Lung (tissue), 12 donors: Measurements from ENCODE around the gene PRPS1L1. TPM values are rescaled to one million over a fixed set of nuclear protein-coding genes. Genes with fewer than 3 reads are reported as not detected.

ENCODE experiments used
- ATAC-seq: fragments of 200-7000 bp; cut with Tn5 transposase; one replicate; pipeline ENCODE4 v1.9.1; 2020; ENCODE audit warnings: moderate number of reproducible peaks; ENCODE audit not compliant: insufficient read depth, low FRiP score
- DNase-seq, 3 donors: peaks; one replicate each; pipeline ENCODE4 v3.0.0-alpha.2; 2013 to 2017
- H3K27ac ChIP-seq, 2 donors: one replicate each; pipeline ENCODE4 v1.5.1; 2013; ENCODE audit warnings: mild to moderate bottlenecking in 2 of 2, moderate library complexity in 2 of 2, control low read depth in 1 of 2, inconsistent platforms in 1 of 2, low read depth in 1 of 2, low read length in 1 of 2
- H3K27me3 ChIP-seq, 3 donors: one replicate each; pipeline ENCODE4 v1.5.1; 2013; ENCODE audit warnings: low read length in 2 of 3; ENCODE audit not compliant: control insufficient read depth in 3 of 3, insufficient read depth in 3 of 3
- H3K36me3 ChIP-seq, 4 donors: one replicate each; pipeline ENCODE4 v1.5.1; 2013; ENCODE audit warnings: low read length in 4 of 4, mild to moderate bottlenecking in 1 of 4, moderate library complexity in 1 of 4; ENCODE audit not compliant: control insufficient read depth in 4 of 4, insufficient read depth in 4 of 4
- H3K4me1 ChIP-seq, 5 donors: one replicate each; pipeline ENCODE4 v1.5.1; 2013; ENCODE audit warnings: low read length in 5 of 5, mild to moderate bottlenecking in 2 of 5, moderate library complexity in 1 of 5; ENCODE audit not compliant: control insufficient read depth in 5 of 5, insufficient read depth in 5 of 5
- H3K4me3 ChIP-seq: one replicate; pipeline ENCODE4 v1.5.1; 2013; ENCODE audit warnings: mild to moderate bottlenecking, control low read depth, moderate library complexity
- H3K9ac ChIP-seq, 2 donors: one replicate each; pipeline ENCODE4 v1.5.1; 2013; ENCODE audit warnings: low read length in 2 of 2, control low read depth in 1 of 2; ENCODE audit not compliant: insufficient read depth in 1 of 2
- H3K9me3 ChIP-seq, 4 donors: one replicate each; pipeline ENCODE4 v1.5.1; 2013; ENCODE audit warnings: low read length in 3 of 4, mild to moderate bottlenecking in 1 of 4, moderate library complexity in 1 of 4; ENCODE audit not compliant: control insufficient read depth in 4 of 4, insufficient read depth in 3 of 4
- WGBS, 2 donors: extraction: QIAGEN DNeasy Blood & Tissue Kit; methylation state at CpG; one replicate each; pipeline ENCODE4 v1.1.7; 2013; 5-methylcytosine and 5-hydroxymethylcytosine counted together
- polyA plus RNA-seq, 2 donors: library from polyadenylated mRNA; stranded (reverse); fragments of 200-250 nt; gene quantifications; one replicate each; pipeline ENCODE4 v1.2.1, GENCODE V29; 2013
- total RNA-seq, 2 donors: library from RNA; depleted of rRNA in 1 of 2; stranded (reverse); fragments of >200 nt in 1 of 2; gene quantifications; one replicate each; pipeline ENCODE4 v1.2.1, GENCODE V29; 2014 to 2021
- TF ChIP-seq, protein P1 (sequence below): IDR thresholded peaks from 2 replicates; pipeline ENCODE4 v1.5.1; 2012; ENCODE audit warnings: mild to moderate bottlenecking; ENCODE audit errors: control extremely low read depth, extremely low read depth
- donor health status: control.
- donor health status: control.
- donor health status: Bipolar disorder and iron deficiency.
- donor health status: healthy.
- donor health status: DM: yes; HTN: yes; CAD: no.

The PRPS1L1 gene
- total and polyA plus RNA-seq, 4 donors = not detected

- Histone ChIP-seq H3K36me3 (no peaks in the 10 kb centered on the region), H3K9me3 (peaks cover 0 to 1% (median 0%) of the 10 kb centered on the region in 4 donors), H3K4me3 (no peak overlapping the region), H3K9ac (no peak overlapping the region), H3K4me1 (peaks cover 0 to 8% (median 0%) of the 10 kb centered on the region in 5 donors), H3K27me3 (no peaks in the 10 kb centered on the region), H3K27ac (no peak overlapping the region)
- no peak for DNase-seq
- TF ChIP-seq, protein P1, sequence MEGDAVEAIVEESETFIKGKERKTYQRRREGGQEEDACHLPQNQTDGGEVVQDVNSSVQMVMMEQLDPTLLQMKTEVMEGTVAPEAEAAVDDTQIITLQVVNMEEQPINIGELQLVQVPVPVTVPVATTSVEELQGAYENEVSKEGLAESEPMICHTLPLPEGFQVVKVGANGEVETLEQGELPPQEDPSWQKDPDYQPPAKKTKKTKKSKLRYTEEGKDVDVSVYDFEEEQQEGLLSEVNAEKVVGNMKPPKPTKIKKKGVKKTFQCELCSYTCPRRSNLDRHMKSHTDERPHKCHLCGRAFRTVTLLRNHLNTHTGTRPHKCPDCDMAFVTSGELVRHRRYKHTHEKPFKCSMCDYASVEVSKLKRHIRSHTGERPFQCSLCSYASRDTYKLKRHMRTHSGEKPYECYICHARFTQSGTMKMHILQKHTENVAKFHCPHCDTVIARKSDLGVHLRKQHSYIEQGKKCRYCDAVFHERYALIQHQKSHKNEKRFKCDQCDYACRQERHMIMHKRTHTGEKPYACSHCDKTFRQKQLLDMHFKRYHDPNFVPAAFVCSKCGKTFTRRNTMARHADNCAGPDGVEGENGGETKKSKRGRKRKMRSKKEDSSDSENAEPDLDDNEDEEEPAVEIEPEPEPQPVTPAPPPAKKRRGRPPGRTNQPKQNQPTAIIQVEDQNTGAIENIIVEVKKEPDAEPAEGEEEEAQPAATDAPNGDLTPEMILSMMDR = no peak
- 84 to 90% methylated on average over 6 of the region's 6 CpGs for WGBS, 2 donors
- no peak for ATAC-seq
Measured at GRCh38 chr7:17985473-17986239, 42.0 kb downstream of the PRPS1L1 start.

- ATAC-seq = no peak
- 93 to 97% methylated on average over 1 of the region's 1 CpG for WGBS, 2 donors
Measured at GRCh38 chr7:17984288-17984687, 43.4 kb downstream of the PRPS1L1 start.

GRCh38 chr7:17983221-17984062, 44.2 kb downstream of the PRPS1L1 start:
- ATAC-seq = no peak
- Histone ChIP-seq H3K27ac (no peak overlapping the region), H3K4me3 (no peak overlapping the region), H3K36me3 (no peaks in the 10 kb centered on the region), H3K27me3 (no peaks in the 10 kb centered on the region), H3K4me1 (peaks cover 0 to 8% (median 0%) of the 10 kb centered on the region in 5 donors), H3K9me3 (no peaks in the 10 kb centered on the region), H3K9ac (no peak overlapping the region)
- no peak for DNase-seq
- 81 to 83% methylated on average over 3 of the region's 3 CpGs for WGBS, 2 donors
- TF ChIP-seq, protein P1 = no peak

More at GRCh38 chr7:17984288-17984687, 43.4 kb downstream of the PRPS1L1 start:
- no peaks in the 10 kb centered on the region for H3K36me3 ChIP-seq
- no peak overlapping the region for H3K27ac ChIP-seq
- no peak overlapping the region for H3K4me3 ChIP-seq
- DNase-seq = no peak
- no peak overlapping the region for H3K9ac ChIP-seq
- peaks cover 0 to 8% (median 0%) of the 10 kb centered on the region in 5 donors for H3K4me1 ChIP-seq
- no peaks in the 10 kb centered on the region for H3K27me3 ChIP-seq
- H3K9me3 ChIP-seq = peaks cover 0 to 1% (median 0%) of the 10 kb centered on the region in 4 donors
- TF ChIP-seq, protein P1 = no peak
